Thyroid gland (tissue), 4 donors: ENCODE results near the gene PTPN21. TPM values are rescaled to one million over a fixed set of nuclear protein-coding genes. Genes with fewer than 3 reads are reported as not detected.

Experiments used
- DNase-seq, 2 donors: peaks; one replicate each; pipeline ENCODE4 v3.0.0-alpha.2; 2019
- H3K27ac ChIP-seq, 3 donors: fragments of 200-600 bp; sonication (generic); 1 replicate in 2 of 3; 2 replicates in 1 of 3; pipeline ENCODE4 v1.5.1; 2016 to 2019; ENCODE audit warnings: mild to moderate bottlenecking in 1 of 3, moderate library complexity in 1 of 3
- H3K27me3 ChIP-seq: fragments of 200-600 bp; sonication (generic); one replicate; pipeline ENCODE4 v1.5.1; 2019
- H3K36me3 ChIP-seq, 2 donors: fragments of 200-600 bp; sonication (generic); one replicate each; pipeline ENCODE4 v1.5.1; 2016 to 2019
- H3K4me1 ChIP-seq, 2 donors: fragments of 200-600 bp; sonication (generic); one replicate each; pipeline ENCODE4 v1.5.1; 2017 to 2019
- H3K4me3 ChIP-seq, 3 donors: fragments of 200-600 bp; sonication (generic); replicated peaks in 1 of 3; 1 replicate in 2 of 3; 2 replicates in 1 of 3; pipeline ENCODE4 v1.5.1; 2016; ENCODE audit warnings: mild to moderate bottlenecking in 1 of 3
- H3K9me3 ChIP-seq: fragments of 200-600 bp; sonication (generic); one replicate; pipeline ENCODE4 v1.5.1; 2017
- POLR2A ChIP-seq, 2 donors: fragments of 450-650 bp; IDR thresholded peaks; one replicate each; pipeline ENCODE4 v1.6.1; 2017; ENCODE audit warnings: antibody characterized with exemption in 2 of 2, mild to moderate bottlenecking in 2 of 2, moderate library complexity in 1 of 2
- WGBS, 2 donors: methylation state at CpG; one replicate each; pipeline ENCODE4 v1.1.5; 2017; 5-methylcytosine and 5-hydroxymethylcytosine counted together
- intact Hi-C: fragments of 100-400 bp; cut with DNase I; formaldehyde crosslinking; loops from one replicate; pipeline ENCODE4 v1.15.1; 2023
- total RNA-seq, 4 donors: library from RNA; depleted of rRNA; stranded (reverse); fragments of >200 nt; gene quantifications; one replicate each; pipeline ENCODE4 v1.2.3, GENCODE V29; 2016
- TF ChIP-seq, protein P1 (sequence below), 6 experiments: fragments of 200-600 bp in 3 of 6; fragments of 450-650 bp in 3 of 6; sonication (generic) in 3 of 6; IDR thresholded peaks; one replicate each; pipeline ENCODE4 v1.5.1; 2016 to 2019; ENCODE audit warnings: antibody characterized with exemption in 6 of 6, mild to moderate bottlenecking in 2 of 6, inconsistent platforms in 1 of 6, moderate library complexity in 1 of 6

The PTPN21 gene
- total RNA-seq, 4 donors from 2014 or later, result 32.2 to 40.0 (median 36.1) TPM

DNA sequence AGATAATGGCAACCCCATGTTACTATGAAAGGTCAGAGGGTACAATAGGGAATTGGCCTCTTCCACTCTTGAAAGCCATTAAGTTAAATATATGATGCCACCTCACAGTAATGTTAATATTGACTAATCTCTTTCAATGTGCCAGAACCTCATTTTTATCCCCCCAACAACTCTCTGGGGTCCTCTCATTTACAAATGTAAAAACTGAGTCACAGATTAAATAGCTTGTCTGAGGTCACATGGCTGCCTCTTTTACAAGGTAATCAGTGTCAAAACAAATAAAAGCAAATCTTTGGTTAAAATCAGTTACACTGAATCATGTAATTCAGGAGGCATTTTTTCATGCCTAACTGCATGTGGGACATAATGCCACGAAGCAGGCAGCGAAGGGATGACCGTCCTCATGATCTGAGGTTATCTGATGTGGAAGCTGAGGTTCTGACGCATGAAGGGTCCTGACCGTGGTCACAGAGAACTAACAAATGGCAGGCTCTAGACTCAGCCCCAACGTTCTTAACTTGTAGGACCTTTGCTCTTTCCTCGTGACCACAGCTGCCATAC is 78.5 kb downstream of the PTPN21 start:
- no peak overlapping the region for H3K4me3 ChIP-seq
- no peaks in the 10 kb centered on the region for H3K9me3 ChIP-seq
- H3K27me3 ChIP-seq, result no peaks in the 10 kb centered on the region
- 91 to 92% methylated on average over 7 of the region's 7 CpGs for WGBS, 2 donors
- intact Hi-C loops, result no loop called here
- H3K4me1 ChIP-seq, result peaks cover 31 to 52% of the 10 kb centered on the region in 2 donors
- no peak for TF ChIP-seq POLR2A (IDR thresholded peaks at IDR 0.05)
- TF ChIP-seq, protein P1, sequence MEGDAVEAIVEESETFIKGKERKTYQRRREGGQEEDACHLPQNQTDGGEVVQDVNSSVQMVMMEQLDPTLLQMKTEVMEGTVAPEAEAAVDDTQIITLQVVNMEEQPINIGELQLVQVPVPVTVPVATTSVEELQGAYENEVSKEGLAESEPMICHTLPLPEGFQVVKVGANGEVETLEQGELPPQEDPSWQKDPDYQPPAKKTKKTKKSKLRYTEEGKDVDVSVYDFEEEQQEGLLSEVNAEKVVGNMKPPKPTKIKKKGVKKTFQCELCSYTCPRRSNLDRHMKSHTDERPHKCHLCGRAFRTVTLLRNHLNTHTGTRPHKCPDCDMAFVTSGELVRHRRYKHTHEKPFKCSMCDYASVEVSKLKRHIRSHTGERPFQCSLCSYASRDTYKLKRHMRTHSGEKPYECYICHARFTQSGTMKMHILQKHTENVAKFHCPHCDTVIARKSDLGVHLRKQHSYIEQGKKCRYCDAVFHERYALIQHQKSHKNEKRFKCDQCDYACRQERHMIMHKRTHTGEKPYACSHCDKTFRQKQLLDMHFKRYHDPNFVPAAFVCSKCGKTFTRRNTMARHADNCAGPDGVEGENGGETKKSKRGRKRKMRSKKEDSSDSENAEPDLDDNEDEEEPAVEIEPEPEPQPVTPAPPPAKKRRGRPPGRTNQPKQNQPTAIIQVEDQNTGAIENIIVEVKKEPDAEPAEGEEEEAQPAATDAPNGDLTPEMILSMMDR (IDR thresholded peaks at IDR 0.05), result no peak
- H3K27ac ChIP-seq, result peak overlapping the region in 2 of 3 donors; percentile 97
- peaks cover 19 to 20% of the 10 kb centered on the region in 2 donors for H3K36me3 ChIP-seq
- DNase-seq, result no peak

DNA sequence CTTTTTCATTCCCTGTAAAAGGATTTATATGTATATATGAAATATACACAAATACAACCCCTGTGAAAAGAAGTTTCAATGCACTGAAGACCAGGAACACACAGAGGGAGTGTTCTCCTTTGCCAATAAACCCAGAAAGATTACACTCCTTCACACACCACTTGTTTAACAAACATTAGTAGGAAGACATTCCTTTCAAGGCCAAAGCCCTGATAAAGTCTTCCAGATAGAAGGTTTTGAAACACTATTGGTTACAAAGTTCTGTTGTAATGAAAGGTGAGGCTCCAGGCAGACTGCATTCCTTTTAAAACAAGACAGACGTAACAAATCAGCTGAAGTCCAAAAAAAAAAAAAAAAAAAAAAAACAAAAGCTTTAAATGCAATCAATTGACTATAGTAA is 81.0 kb downstream of the PTPN21 start:
- Histone ChIP-seq H3K9me3 (no peaks in the 10 kb centered on the region), H3K27ac (peak overlapping the region; percentile 97 to 99 (median 97)), H3K4me1 (peaks cover 35 to 54% of the 10 kb centered on the region in 2 donors), H3K4me3 (no peak overlapping the region), H3K27me3 (no peaks in the 10 kb centered on the region), H3K36me3 (peaks cover 14 to 17% of the 10 kb centered on the region in 2 donors)
- WGBS, 2 donors, result 32 to 59% methylated on average over 1 of the region's 1 CpG
- DNase-seq, result peak in 1 of 2 donors; percentile 26
- intact Hi-C loops, result no loop called here
- TF ChIP-seq, protein P1 (IDR thresholded peaks at IDR 0.05), result no peak
- TF ChIP-seq POLR2A (IDR thresholded peaks at IDR 0.05), result peak in 1 of 2 donors; percentile 67

DNA sequence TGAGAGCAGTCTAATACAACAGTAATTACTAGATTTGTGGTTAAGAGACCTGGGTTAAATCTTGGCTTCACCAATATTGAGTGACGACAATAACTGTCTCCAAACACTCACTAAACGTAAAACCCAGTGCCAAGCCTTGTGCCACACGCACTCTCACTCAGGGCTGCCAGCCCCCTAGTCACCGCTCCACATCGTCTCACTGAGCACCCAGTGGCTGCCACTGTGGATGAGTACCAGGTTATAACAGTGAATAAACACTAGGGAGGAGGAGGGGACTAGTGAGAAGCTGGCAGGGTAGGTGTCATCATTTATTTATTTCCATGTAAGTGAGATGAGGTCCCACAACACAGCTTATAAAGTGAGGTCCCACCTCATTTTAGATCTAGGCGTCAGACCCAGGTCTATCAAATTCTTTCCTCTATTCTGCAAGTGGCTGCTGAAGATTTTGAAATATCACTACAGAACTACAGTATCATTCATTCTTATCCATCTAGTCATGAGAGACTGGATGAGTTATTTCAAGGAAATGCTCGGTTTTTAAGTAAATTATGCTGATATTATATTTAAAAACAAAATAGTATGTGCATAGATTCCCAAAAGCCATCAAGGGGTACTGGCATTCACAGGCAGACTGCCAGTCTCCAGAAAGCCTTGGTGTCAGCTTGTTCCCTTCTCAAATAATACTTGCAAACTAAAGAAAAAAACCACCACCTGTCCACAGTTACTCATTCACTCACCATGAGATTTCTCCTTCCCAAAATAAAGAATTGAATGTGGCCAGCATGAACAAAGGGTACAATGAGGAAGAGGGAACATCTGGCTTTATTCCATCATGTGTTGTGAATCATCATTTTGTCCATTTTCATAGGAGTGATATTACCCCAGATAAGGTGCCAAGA is 84.0 kb downstream of the PTPN21 start:
- Histone ChIP-seq H3K36me3 (peaks cover 21 to 27% of the 10 kb centered on the region in 2 donors), H3K27ac (peak overlapping the region in 2 of 3 donors; percentile 36 to 97), H3K4me3 (no peak overlapping the region), H3K9me3 (no peaks in the 10 kb centered on the region), H3K4me1 (peaks cover 31 to 59% of the 10 kb centered on the region in 2 donors), H3K27me3 (no peaks in the 10 kb centered on the region)
- TF ChIP-seq POLR2A (IDR thresholded peaks at IDR 0.05), result no peak
- TF ChIP-seq, protein P1 (IDR thresholded peaks at IDR 0.05), result no peak
- WGBS, 2 donors, result 93 to 97% methylated on average over 7 of the region's 7 CpGs
- DNase-seq, result no peak
- intact Hi-C loops, result no loop called here

DNA sequence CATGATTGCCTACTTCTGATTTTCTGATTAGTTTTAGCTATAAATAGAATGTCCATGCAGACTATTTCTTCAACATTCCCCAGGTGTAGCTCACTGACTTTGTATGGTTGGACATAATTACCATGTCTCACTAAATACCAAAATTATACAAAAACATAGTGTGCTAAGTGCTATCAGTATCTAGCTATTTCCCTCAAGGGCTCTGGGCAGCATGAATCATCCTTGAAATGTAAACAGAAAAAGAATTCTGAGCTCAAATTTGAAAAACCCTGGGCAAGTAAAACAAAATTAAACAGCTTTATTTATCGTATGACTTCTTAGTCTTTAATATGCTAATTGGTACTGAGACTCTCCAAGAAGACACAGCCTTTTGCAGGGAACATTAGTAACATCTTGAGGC is 86.4 kb downstream of the PTPN21 start:
- intact Hi-C loops, result no loop called here
- Histone ChIP-seq H3K4me1 (peaks cover 15 to 45% of the 10 kb centered on the region in 2 donors), H3K4me3 (no peak overlapping the region), H3K27ac (peak overlapping the region in 1 of 3 donors; percentile 19), H3K27me3 (no peaks in the 10 kb centered on the region), H3K9me3 (no peaks in the 10 kb centered on the region), H3K36me3 (peaks cover 21 to 27% of the 10 kb centered on the region in 2 donors)
- WGBS, 2 donors, result 80 to 93% methylated on average over 1 of the region's 1 CpG
- TF ChIP-seq POLR2A (IDR thresholded peaks at IDR 0.05), result no peak
- TF ChIP-seq, protein P1 (IDR thresholded peaks at IDR 0.05), result no peak
- no peak for DNase-seq

DNA sequence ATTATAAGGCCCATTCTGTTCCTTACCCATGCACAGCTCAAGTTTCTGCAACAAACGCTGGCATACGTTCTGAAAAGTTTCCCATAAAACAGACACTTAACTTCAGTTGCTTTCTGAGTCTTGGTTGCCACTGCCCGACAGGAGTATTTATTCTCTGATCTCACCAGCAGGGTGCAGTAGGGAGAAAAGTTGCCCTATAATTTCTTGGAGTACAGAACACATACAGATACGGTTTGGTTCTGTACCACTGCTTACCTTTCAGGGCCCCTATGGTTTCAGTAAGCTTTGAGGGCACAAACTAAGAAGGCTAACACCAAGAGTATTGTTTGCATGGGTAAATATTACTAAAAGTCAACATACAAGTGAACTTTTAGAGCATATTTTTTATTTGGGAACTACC is 91.5 kb downstream of the PTPN21 start:
- Histone ChIP-seq H3K9me3 (no peaks in the 10 kb centered on the region), H3K27me3 (no peaks in the 10 kb centered on the region), H3K27ac (peak overlapping the region in 2 of 3 donors; percentile 32 to 34), H3K4me1 (peaks cover 0 to 17% of the 10 kb centered on the region in 2 donors), H3K4me3 (no peak overlapping the region), H3K36me3 (peaks cover 7 to 8% of the 10 kb centered on the region in 2 donors)
- no peak for DNase-seq
- intact Hi-C loops, result no loop called here
- TF ChIP-seq, protein P1 (IDR thresholded peaks at IDR 0.05), result peak in 3 of 6 experiments; percentile 16 to 36 (median 18)
- no peak for TF ChIP-seq POLR2A (IDR thresholded peaks at IDR 0.05)
- WGBS, 2 donors, result 86 to 87% methylated on average over 4 of the region's 4 CpGs
